Left renal cortex interstitium (tissue), 4 donors: Measurements from ENCODE around the gene KCNJ11. TPM values are rescaled to one million over a fixed set of nuclear protein-coding genes. Genes with fewer than 3 reads are reported as not detected.

ENCODE experiments used
- DNase-seq, 4 donors: peaks; one replicate each; pipeline ENCODE4 v3.0.0-alpha.2; 2013; ENCODE audit warnings: low read depth in 4 of 4, low spot score in 2 of 4, missing footprints in 1 of 4
- polyA plus RNA-seq, 4 donors: library from polyadenylated mRNA; unstranded; fragments of 120-200 nt; gene quantifications; one replicate each; pipeline ENCODE4 v1.2.1, GENCODE V29; 2013; ENCODE audit not compliant: insufficient read length in 4 of 4

KCNJ11 gene
- polyA plus RNA-seq, 4 donors: 2.1 to 3.0 (median 2.7) TPM

GRCh38 chr11:17392872-17393271 lies 4.4 kb upstream of the KCNJ11 start:
- no peak for DNase-seq

DNA sequence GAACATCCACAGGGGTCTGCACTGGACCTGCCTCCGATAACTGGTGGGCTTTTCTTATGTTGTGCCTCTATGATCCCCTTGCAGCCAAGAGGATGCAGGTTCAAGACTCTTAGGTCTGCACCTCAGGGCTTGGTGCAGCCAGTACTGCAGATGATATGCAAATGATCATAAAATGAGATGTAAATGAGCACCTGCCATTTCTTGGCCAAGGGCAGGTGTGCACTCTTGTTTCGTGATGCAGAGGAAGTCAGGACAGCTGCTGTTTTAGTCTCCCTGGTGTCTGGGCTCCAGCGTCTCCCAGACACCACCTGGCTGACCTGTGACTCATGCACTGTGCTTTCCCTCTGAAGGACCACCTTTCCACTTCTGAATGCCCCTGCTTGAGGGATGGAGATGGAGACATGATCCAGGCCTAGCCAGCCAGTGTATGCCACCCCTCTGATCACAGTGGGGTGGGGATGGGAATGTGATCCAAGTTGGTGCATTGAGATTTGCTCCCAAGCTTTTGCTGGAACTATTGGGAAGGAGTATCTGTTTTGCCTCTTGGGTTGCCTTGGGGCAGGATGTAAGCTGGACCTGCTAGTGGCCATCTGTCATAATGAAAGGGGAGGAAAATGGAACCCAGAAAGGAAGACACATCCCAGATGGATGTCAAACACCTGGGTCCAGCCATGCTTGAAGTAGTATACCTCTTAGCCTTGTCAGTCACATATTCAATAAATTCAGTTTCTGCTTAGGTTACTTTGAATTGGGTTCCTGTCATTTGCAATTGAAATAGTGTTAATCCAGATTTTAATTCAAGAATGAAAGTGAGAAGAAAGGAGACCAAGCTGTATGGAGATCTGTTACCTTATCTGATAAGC lies 3.3 kb upstream of the KCNJ11 start:
- no peak for DNase-seq

GRCh38 chr11:17389957-17390649 lies 1.6 kb upstream of the KCNJ11 start:
- DNase-seq: no peak

DNA sequence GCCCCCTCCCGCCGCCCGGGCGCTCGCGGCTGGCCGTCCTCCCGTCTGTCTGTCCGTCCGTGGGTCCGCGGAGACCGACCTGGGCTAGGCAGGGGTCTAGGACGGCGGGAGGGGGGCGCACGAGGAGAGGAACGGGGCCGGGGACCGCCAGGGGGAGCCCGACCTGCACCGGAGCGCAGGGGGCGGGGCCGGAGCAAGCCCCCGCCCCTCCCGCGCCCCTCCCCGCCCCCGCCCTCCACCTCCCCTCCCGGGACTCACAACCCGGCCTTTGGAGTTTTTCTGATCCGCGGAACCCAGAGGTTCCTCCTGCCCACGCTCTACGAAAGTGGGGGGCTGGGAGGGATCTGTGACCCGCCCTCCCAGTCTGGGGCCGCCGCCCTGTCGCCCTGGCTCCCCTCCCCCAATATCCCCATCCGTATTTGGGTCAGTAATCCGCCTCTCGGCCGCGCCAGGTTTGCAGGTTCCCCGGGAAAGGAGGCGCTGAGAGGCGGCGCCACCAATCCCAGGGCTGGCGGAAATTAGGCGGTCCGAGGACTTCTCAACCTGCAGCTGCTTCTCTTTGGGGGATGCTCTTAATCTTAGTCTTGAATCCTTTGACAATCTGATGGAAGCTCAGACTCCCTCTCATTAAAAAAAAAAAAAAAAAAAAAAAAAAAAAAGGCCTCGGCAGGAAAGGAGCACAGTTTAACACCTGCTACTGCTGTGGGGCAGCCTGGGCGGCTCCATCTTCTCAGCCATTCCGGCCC lies 925 bp upstream of the KCNJ11 start:
- DNase-seq: peak; percentile 57 to 67 (median 62)

DNA sequence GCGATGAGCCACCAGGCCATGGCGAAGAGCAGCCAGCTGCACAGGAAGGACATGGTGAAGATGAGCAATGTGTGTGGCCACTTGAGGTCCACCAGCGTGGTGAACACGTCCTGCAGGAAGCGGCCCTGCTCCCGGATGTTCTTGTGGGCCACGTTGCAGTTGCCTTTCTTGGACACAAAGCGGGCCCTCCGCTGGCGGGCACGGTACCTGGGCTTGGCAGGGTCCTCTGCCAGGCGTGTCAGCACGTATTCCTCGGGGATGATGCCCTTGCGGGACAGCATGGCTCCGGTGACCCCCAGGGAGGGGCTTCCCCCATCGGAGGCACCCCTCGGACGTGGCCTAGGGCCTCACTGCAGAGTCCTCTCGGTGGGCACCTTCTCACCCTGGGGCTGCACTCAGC lies 648 bp downstream of the KCNJ11 start:
- no peak for DNase-seq

- DNase-seq: no peak
Measured at GRCh38 chr11:17387254-17387653, 1.2 kb downstream of the KCNJ11 start.

DNA sequence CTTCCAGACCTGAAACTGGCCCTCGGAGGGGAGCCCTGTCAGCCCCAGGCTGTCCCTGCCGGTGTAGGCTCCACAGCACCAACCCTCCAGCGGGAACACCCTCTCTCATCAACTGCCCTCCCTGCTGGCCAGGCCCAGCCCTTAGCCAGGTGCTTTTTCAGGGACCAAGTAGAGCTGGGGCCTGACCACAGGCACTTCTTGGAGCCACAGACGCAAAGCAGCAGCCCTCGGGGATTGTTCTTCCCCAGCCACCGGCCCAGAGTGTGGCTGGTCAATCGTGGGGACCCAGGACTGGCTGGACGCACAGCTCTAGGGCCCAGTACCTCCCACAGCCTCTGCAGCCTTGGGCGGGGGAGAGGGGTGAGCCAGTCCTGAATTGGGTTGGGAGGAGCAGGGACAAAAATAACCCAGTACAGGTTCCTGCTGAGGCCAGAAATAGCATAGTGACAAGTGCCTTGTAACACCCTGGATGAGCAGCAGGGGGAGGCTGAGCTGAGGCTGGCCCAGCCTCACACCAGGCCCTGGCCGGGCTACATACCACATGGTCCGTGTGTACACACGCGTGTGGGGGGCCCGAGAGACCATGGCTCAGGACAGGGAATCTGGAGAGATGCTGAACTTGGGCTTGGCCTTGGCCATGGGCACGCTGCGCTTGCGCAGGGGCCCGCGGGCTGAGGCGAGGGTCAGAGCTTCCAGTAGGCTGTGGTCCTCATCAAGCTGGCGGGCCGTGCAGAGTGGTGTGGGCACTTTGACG lies 2.0 kb downstream of the KCNJ11 start:
- DNase-seq: no peak

GRCh38 chr11:17385926-17386325 lies 2.5 kb downstream of the KCNJ11 start:
- DNase-seq: no peak

GRCh38 chr11:17385492-17385891 lies 3.0 kb downstream of the KCNJ11 start:
- no peak for DNase-seq

- DNase-seq: peak; percentile 48 to 84 (median 54)
Measured at GRCh38 chr11:17384002-17384511, 4.4 kb downstream of the KCNJ11 start.

DNA sequence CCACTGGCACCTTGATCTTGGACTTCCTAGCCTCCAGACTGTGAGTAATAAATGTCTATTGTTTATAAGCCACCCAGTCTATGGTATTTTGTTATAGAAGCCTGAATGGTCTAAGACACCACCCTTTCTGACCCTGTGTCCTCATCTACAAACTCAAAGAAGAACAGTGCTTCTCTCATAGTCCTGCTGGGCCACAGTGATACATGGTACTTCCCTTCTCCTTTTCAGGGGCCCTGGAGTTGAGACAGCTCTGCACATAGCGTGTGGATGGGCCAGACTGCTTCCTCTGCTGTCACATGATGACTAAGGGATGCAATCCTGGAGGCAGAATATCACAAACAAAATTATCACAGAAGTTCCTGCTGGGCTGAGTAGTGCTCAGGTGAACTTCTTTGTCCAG lies 5.0 kb downstream of the KCNJ11 start:
- no peak for DNase-seq

DNA sequence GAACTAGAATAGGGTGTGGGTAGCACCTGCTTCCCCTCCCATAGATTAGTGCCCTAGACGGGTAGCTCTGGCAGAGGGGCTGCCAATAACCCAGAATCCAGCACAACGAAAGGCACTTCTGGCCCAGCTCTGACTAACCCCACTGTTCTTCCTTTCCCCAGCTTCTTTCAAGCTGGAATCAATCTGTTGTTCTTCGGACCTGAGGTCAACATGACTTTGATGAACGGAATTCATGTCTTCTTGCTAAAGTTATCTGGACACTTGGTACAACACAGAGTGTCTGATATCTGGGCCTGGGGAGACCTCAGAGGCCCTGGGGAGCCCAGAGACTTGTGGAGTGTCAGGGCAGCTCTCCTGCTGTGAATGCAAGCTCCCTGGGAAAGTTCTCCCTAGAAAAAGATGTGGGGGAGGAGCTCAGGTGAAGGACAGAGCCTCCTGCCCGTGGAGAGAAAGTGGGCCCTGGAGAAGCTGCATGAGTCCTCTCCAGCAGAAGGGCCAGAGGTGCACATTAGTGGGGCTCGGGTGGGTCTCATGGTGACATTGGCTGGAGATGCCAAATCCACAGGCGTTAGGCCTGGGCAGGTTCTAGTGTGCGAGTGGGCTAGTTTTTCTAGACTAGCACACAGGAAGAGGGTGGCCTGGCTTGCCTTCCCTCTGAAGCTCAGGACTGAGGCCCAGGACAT lies 6.3 kb downstream of the KCNJ11 start:
- no peak for DNase-seq

DNA sequence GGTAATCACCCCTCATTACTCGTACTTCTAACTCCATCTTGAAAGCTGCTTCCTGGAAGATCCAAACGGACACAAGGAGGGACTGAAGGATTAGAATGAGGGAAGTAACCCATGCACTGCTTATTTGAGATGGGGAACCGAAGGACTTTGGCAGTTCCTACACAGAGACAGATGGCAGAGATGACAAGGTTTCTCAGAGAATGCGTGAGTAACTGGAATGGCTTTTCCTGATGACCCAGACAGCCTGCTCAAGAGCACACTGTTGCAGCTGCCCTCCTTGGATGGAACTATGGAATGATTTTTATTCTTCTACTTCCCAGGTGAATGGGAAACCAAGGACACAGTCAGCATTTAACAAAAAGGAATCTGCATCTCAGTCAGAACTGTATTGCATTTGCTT lies 7.3 kb downstream of the KCNJ11 start:
- no peak for DNase-seq

- no peak for DNase-seq
Measured at GRCh38 chr11:17379383-17380180, 8.9 kb downstream of the KCNJ11 start.

- no peak for DNase-seq
Measured at GRCh38 chr11:17378655-17379054, 9.8 kb downstream of the KCNJ11 start.

- no peak for DNase-seq
Measured at GRCh38 chr11:17376493-17376892, 12.0 kb downstream of the KCNJ11 start.

- DNase-seq: no peak
Measured at GRCh38 chr11:17375547-17375946, 12.9 kb downstream of the KCNJ11 start.

DNA sequence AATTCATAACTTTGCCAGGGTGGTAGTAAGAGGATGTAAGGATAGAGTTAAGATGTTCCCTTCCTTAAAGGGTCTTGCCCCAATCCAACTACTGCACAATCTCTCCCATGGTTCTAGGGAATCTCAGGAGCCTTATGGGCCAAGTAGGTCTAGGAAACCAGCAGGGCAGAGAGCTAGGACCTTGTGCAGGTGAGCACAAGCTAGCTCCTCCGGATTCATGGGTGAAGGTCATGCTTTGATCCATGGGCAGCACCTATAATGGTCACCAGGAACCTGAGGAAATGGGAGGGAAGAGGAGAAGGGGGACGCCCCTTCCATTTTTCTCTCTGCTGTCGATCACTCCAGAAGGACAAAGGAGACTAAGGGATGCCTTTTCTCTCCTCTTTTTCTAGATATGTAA lies 16.8 kb downstream of the KCNJ11 start:
- DNase-seq: no peak

DNA sequence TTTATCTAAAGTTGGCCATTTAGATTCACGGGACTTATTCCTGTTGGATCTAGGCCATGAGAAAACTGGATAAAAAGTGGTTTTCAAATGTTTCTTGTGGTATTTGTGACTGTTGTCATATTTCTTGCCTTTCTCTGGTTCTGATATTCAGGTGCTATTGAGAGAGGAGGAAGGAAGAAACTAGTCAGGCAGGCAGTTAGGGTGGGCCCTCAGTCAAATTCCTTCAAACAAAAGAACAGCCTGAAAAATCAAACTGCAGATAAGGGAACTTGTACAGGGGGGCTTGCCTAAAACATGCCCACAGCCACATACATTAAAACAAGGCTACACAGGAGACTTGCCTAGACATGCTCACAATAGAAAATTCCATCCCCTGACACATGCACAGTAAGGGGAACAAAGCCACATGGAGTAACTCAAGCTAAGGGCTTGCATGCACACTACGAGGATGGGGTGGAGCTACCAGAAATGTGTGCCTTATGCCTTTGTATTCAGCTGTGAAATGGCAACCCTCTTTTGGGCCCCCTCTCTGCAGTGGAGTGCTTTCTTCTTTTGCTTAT lies 18.7 kb downstream of the KCNJ11 start:
- no peak for DNase-seq
